Transverse colon (tissue), 4 donors: ENCODE results near the gene EYA4.

Experiments used
- CTCF ChIP-seq, 5 experiments: fragments of 200-600 bp in 3 of 5; fragments of 450-650 bp in 2 of 5; sonication (generic) in 3 of 5; IDR thresholded peaks; 1 replicate in 2 of 5; 2 replicates in 3 of 5; pipeline ENCODE4 v1.5.1; 2016 to 2017; ENCODE audit warnings: antibody characterized with exemption in 5 of 5, inconsistent platforms in 3 of 5, mild to moderate bottlenecking in 2 of 5, moderate library complexity in 1 of 5
- POLR2AphosphoS5 ChIP-seq, 3 donors: sonication (generic); formaldehyde crosslinking; IDR thresholded peaks; one replicate each; pipeline ENCODE4 v1.6.1; 2016; ENCODE audit warnings: antibody characterized with exemption in 3 of 3

GRCh38 chr6:133277228-133277899, 36.2 kb downstream of the EYA4 start:
- TF ChIP-seq POLR2AphosphoS5 (IDR thresholded peaks at IDR 0.05), result no peak
- no peak for TF ChIP-seq CTCF (IDR thresholded peaks at IDR 0.05)
